HG03064 (cell line): Measurements from ENCODE around the gene SIGLEC1.

Source experiments
- ATAC-seq: cut with Tn5 transposase; IDR thresholded peaks from one replicate; pipeline ENCODE4 v1.9.1; 2021; ENCODE audit warnings: low read depth; ENCODE audit not compliant: unreplicated experiment

SIGLEC1 gene

GRCh38 chr20:3744806-3745685, 32.6 kb upstream of the SIGLEC1 start:
- ATAC-seq, result no peak

GRCh38 chr20:3744037-3744436, 31.6 kb upstream of the SIGLEC1 start:
- ATAC-seq, result no peak

DNA sequence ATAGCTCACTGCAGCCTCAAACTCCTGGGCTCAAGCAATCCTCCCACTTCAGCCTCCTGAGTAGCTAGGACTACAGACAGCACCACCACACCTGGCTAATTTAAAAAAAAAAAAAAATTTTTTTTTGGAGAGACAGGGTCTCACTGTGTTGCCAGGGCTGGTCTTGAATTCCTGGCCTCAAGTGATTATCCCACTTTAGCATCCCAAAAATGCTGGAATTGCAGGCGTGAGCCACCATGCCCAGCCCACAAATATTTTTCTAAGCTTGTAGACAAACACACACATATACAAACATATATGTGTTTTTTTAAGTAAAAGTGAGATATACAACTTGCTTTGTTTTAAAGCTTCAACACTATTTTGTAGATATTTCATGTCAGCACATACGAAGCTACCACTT, 30.9 kb upstream of the SIGLEC1 start:
- no peak for ATAC-seq

DNA sequence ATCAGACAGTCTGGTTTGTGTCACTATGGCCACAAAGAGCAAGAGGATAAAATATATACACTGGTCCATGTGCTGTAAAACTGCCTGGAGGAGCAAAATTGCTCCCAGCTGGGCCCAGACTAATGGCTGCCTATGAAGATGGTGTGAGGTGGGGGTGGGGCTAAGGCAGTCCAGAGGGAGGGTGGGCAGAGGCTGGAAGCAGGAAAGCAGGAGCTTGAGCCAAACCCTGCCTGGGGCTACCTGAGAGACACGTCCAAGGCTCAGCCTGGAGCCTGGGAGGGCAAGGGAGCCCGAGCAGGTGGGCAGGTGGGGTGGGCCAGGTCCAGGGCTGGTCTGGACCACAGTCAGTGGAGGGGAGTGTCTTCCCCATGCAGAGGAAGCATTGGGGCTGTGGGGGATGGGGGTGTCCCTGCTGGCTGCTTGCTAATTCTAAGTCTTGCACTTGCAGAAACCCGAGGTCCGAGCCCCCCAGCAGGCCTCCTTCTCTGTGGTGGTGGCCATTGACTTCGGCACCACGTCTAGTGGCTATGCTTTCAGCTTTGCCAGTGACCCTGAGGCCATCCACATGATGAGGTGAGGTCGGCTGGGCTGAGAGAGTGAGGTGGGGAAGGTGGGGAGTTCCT, 29.5 kb upstream of the SIGLEC1 start:
- no peak for ATAC-seq

GRCh38 chr20:3740615-3741301, 28.4 kb upstream of the SIGLEC1 start:
- ATAC-seq, result no peak

DNA sequence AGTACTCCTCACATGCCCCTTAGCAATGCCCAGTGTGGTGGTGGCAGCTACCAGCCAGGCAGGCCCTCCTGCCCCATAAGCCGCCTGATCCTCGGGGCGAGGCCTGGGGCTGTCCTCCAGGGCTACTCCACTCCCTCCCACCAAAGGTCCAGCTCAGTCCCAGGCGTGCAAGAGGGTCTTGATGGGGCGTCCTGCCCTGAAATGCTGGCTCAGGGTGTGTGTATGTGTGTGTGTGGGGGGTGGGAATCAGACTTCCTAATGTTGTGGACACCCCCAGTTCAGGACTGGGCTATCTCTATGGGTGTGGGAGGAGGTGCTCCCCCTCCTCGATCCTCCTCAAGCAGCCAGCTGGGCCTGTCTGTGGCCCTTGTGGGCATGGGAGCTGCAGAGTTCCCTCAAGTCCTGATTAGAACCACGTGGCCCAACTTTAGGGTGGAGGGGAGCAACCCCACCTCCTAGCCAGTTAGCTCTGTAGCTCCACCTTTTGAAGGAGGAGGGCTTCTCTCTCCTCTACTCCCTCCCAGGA, 27.6 kb upstream of the SIGLEC1 start:
- ATAC-seq, result no peak

DNA sequence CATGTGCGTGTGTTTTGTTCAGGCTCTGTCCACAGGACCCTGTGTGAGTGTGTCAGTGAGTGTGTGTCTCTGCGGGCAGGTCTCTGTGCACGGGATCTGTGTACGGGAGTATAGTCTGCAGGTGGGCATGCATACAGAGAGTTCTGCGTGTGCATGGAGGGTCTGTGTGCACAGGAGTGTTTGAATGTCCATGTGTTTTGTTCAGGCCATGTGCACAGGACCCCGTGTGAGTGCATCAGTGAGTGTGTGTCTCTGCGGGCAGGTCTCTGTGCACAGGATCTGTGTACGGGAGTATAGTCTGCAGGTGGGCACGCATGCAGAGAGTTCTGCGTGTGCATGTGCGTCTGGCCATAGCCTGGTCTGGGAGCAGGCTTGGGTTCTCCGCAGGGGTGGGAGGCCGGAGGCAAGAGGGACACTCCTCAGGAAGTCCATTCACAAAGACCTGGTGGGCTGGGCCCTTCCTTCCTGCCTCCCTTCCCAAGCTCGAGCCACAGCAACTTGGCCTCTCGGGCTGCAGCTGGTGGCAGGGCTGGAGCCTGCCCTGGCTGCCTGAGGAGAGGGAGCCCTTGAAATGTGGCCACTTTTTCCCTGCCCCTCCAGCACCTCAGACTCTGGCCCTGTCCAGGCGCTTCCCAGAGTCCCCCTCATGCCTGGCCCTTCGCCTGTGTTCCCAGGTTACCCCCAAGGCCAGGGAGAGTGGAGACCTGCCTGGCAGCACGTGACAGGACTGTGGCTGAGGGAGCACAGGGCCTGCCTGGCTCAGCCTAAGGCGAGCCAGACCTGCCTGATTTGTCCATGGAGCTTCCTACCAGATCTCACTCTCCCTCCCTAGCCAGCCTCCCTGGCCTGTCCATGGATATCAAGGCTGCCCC, 26.9 kb upstream of the SIGLEC1 start:
- ATAC-seq, result no peak

DNA sequence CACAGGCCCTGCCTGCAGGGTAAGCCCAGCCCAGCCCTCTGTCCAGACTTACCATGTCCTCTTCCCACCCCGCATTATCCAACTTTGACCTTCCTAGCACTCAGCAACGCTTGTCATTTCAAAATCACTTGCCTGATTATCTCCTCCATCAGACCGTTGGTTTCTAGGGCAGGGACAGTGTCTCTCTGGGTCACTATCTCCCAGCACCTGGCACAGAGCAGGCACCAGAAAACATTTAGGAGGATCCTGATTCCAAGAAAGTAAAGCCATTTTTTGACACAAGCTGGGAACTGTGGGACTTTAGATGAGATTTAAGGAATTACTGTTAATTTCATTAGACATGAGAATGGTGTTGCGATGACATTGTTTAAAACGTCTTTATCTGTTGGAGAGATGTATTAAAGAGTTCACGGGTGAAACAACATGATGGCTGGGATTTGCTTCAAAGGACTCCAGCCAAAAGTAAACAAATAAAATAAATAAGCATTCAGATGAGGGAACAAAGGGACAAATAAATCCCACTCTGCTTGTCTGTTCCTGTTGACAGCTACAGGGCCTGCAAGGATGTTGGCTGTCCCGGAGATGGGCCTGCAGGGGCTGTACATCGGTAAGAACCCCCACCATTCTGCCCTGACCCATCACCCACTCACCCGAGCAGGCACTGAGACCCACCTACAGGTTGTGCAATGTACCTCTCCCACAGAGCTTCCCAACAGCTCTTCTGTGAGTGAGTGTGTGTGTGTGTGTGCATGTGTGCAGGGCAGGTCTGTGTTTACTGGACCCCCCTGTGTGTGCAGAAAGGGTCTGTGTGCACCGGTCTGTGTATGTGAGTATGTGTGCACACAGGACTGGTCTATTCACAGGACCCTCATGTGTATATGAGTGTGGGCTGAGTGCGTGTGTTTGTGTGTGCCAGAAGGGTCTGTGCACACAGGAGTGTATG, 26.0 kb upstream of the SIGLEC1 start:
- ATAC-seq, result no peak

GRCh38 chr20:3735768-3736167, 23.4 kb upstream of the SIGLEC1 start:
- no peak for ATAC-seq

GRCh38 chr20:3734111-3734843, 21.9 kb upstream of the SIGLEC1 start:
- no peak for ATAC-seq

DNA sequence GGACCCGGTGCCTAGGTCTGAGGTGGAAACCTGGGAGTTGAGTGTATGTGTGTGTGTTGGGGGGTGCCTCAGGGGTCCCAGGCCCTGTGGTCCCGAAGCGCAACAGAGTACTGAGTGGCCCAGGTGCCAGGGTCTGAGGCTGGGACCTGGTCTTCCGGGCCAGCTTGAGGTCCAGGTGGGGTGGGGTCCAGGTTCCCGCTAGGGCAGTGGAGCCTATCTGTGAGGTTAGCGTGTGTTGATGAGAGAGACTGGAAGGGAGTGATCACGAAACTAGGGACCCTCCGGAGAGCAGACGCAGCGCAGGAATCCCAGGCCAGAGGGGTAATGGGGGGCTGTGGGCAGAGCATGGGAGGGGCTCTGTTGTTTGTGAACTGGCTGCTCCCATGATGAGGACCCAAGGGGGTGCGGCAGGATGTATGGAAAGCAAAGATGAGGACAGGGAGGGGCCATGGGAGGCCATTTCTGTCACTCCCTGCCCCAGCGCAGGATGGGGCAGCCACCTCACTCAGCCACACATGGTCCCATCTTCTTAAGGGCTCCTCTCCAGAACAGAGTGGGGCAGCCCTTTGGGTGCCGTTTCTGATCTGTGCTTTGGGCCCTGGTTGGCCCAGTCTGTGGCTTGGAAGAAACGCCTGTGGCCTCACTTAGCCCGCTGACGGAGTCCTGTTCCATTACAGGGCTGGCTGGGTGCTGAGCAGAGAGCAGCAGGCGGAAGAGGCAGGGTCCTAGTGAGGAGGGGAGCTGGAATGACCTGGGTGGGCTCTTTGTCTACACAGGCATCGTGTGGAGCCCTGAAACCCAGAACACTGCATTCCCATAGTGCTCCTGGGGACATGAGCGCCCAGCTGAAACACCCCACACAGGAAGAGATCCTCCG, 21.0 kb upstream of the SIGLEC1 start:
- no peak for ATAC-seq

- no peak for ATAC-seq
Observed at GRCh38 chr20:3732327-3733118, 20.1 kb upstream of the SIGLEC1 start, which contains the start of gene HSPA12B. HSPA12B (plus strand) TSS chr20:3732685; CDS start chr20:3738675, 5,990 bp downstream.

GRCh38 chr20:3731944-3732326, 19.5 kb upstream of the SIGLEC1 start:
- no peak for ATAC-seq

GRCh38 chr20:3730803-3731672, 18.6 kb upstream of the SIGLEC1 start:
- no peak for ATAC-seq

- no peak for ATAC-seq
Observed at GRCh38 chr20:3729811-3730540, 17.6 kb upstream of the SIGLEC1 start.
